HuH-7 (cell line): ENCODE data around the gene MUS81.
"Not testable (repeated sequence)": the region's sequence is repeated elsewhere in the genome, so short reads cannot be mapped to it uniquely, and the experiment has no call there.

Source experiments
- DNase-seq: peaks from one replicate; pipeline ENCODE4 v3.0.0; 2011; ENCODE audit warnings: low spot score

The MUS81 gene

DNA sequence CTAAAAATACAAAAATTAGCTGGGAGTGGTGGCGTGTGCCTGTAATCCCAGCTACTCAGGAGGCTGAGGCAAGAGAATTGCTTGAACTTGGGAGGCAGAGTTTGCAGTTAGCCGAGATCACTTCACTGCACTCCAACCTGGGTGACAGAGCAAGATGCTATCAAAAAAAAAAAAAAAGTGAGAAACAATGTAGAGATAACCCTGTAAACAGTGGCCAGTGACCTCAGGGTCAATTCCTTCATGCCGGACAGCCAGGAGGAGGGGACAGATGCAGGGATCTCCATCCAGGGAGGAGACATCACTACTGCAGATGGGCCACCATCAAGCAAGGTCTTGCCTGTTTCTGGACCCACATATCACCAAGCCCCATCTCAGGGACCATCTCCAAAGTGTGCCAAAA, 12.5 kb upstream of the MUS81 start:
- DNase-seq = no peak

DNA sequence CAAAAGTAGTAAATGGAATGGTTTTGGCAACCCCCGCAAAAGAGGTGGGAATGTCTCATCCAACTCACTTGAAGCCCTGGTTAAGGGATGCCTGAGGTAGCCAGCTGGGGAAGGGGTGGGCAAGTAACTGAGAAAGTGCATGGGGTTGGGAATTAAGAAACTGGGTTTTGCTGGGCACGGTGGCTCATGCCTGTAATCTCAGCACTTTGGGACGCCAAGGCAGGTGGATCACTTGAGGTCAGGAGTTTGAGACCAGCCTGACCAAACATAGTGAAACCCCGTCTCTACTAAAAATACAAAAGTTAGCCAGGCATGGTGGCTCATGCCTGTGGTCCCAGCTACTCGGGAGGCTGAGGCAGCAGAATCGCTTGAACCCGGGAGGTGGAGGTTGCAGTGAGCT, 11.5 kb upstream of the MUS81 start:
- DNase-seq = not testable (repeated sequence)

DNA sequence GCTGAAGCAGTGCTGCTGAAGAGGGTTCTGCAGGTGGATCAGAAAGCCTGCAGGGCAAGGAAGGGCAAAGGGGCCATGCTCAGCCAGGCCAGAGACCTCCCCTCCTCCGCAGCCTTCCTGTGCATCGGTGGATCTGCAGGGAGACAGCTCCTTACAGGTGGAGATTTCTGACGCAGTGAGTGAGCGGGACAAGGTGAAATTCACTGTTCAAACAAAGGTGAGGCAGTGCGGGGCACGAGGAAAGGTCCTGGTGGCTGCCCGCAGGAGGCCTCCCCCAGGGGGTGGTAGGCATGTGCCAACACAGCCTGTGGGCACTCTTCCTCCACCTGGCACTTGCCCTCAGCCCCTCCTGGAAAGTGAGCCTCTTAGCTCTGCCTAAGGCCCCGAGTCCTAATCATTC, 10.9 kb upstream of the MUS81 start:
- DNase-seq = no peak

DNA sequence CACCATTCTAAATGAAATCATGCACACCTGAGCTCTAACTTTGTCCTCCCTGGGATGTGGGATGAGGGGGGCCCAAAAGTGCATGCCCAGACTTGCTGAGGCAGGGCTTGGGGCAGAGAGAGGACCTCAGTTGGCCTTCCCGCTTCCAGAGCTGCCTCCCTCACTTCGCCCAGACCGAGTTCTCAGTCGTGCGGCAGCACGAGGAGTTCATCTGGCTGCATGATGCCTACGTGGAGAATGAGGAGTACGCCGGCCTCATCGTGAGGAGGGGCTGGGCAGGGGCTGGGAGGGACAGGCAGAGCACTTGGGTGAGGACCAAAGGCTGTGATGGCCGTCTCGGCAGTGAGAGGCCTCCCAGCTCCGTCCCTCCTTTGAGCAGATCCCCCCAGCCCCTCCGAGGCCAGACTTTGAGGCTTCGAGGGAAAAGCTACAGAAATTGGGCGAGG, 10.4 kb upstream of the MUS81 start:
- DNase-seq = no peak

DNA sequence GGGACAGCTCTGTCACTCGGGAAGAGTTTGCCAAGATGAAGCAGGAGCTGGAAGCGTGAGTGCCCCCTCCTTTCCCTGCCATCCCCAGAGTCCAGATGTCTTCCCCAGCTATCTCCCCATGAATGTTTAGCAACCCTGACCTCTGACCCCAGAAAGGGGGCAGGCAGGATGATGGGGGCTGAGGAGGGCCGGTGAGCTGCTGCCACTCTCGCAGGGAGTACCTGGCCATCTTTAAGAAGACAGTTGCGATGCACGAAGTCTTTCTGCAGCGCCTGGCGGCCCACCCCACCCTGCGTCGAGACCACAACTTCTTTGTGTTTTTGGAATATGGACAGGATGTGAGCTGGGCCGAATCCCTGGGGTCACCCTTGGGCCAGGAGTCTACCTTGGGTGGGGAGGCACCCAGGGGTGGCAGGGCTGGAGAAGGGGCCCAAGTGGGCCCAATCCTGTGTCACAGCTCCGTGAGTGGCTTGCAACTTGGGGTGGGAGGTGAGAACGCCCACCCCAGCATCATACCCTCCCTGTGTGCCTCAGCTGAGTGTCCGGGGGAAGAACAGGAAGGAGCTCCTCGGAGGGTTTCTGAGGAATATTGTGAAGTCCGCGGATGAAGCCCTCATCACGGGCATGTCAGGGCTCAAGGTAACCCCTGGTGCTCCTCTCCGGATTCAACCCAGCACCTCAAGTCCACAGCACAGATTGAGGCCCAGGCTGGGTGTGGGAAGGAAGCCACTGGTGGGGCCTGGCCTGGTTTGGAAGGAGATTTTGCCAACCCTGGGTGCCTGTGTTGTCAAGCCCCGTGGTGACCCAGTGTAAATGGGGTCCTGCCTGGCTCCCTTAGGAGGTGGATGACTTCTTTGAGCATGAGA, 9.8 kb upstream of the MUS81 start:
- DNase-seq = no peak

DNA sequence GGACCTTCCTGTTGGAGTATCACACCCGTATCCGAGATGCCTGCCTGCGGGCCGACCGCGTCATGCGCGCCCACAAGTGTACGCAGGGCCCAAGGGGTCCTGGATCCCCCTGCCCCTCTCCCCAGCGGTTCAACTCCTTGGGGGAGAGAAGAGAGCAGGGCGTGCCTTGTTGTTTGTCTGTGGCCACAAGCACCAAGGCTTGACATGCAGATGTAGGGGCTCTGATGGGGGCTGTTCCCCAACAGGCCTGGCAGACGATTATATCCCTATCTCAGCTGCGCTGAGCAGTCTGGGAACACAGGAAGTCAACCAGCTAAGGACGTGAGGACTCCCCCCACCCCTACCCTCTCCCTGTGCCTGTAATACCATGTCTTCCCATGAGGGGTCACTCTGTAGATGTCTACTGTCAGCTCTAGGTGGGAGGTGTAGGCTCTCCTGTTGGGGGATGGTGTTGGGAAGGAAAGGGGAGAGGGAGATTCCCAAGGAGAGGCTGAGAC, 9.1 kb upstream of the MUS81 start:
- DNase-seq = no peak

DNA sequence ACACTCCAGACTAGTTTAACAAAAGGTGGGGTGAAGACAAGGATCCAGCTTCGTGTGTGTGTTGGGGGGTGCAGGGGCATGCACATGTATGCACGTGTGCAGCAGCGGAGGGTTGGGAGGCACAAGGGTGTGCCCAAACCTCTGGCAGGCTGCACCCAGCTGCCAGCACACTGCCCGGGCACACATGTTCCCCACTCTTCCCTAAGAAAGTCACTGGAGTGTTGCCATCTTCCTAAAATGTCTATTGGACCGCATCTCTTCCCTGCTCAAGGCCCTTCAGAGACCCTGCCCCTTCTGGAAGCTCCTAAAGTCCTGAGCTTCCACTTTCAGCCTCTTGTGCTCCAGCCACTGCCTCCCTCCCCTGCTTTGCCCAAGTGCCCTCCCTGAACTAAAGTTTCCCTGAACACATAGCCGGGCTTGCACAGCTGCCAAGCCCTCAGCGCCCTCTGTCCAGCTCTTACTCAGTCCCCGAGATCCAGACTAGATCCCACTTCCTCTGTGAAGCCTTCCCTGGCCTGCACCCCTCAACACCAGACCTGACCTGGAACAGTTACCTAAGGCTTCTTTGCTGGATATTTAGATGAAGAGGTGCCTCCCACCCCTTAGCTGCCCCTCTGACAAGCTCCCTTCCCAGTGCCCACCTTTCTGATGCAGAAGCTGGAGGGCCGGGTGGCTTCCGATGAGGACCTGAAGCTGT, 8.3 kb upstream of the MUS81 start:
- DNase-seq = no peak

DNA sequence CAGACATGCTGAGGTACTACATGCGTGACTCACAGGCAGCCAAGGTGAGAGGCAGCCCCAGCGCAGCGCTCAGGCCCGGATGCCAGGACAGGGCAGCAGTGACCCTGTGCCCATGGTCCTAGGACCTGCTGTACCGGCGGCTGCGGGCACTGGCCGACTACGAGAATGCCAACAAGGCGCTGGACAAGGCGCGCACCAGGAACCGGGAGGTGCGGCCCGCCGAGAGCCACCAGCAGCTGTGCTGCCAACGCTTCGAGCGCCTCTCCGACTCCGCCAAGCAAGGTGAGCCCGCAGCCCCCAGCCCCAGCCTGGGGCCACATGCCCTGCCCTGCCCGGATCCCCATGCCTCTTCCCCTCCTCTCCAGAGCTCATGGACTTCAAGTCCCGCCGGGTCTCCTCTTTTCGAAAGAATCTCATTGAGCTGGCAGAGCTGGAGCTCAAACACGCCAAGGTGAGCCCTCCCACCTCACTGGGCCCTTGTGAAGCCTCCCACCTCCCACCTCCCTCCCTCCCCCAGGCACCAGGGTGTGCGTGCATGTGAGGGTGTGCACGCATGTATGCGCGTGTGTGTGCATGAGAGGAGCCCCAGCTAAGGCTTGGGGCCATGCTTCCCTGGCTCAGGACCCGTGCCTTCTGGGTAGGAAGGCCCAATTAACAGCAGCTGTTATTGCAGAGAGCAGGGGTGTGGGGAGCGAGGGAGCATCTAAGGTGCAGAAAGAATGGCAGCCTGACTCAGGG, 7.6 kb upstream of the MUS81 start:
- DNase-seq = no peak

DNA sequence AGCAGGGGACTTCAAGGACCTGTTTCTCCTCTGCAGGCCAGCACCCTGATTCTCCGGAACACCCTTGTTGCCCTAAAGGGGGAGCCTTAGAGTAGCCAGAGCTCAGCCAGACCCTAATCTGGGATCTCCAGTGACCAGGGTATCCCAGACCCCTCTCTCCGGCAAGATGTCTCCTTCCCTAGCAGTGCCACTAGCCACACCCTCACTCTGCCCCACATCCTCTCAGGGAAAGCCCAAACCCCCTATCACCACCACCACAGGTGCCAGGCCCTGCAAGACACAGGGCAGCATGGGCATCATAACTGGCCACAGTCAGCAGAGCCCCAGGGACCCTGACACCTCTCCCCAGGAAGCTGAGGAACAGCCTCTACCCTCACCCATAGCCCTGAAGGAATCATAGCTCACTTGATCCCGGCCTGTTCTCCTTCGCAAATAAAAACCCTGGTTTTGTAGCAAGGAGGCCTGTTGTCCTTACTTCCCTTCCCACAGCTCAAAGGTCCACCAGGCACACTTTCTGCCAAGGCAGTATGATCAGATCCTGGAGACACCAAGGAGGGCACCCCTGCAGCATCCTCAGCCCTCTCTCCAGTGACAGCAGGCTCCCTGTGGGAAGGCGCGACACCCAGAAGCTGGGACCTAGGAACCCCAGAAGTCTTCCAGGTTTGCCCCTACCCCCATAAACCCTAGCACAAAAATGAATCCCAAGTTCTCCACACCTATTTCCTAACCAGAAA, 6.8 kb upstream of the MUS81 start:
- no peak for DNase-seq

DNA sequence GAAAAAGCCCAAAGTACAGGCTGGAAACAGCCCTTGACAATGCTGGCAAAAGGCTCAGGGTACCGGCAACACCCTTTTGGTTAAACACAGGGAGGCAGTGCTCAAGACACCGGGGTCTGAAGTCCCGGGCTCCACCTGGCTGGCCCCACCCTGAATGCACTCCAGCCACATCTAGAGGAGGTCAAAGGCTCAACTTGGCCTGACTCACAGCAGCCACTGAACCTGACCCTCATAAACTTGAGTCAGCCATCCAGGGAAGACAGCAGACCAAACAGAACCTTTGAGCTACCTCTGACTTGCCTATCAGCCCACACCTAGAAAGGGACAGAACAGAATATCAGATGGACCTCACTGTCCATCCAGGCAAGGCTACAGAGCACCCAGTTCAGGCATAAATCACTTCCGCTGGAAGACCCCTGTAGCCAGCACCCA, 6.1 kb upstream of the MUS81 start:
- no peak for DNase-seq

DNA sequence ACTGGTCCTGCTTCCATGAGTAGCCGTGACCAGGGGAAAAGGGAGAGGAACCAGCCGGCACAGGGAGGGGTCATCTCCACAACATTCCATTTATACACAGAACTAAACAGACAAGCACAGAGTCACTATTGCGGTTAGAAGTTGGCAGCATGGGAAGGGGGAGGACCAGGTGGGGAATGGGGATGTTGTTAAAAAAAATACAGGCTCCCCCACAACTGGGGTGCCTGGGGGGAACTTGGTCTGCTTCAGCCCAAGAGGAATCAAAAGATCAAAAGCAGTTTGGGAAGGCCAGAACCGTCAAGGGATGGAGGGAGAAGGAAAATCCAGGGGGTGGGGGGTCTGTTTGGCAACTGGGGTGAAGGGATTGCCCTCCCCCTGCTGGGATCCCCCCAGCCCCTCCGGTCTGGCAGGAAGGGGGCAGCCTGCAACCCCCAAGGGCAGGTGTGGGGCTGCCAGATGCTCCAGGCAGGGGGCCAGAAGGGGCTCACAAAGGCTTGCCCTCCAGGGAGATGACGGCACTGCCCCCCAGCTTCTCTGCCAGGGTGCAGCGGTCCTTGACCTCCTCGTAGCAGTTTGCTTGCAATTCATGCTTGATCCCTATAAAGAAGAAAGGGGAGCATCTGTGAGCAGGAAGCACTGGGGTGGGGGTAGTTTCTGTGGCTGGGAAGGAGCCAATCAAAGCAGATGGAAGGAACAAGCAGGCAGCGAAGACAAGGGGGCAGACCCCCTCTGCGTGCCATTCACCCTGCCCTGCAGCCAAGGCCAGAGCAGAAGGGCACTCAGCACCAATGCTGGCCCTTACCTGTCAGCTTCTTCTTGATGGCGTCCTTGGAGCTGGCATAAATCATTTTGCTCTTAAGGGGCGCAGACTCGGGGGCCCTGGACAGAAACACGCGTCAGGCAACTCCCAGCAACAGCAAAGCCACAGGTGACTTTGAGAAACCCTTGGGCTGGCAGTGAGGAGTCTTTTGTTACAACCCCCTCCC, 5.1 kb upstream of the MUS81 start:
- no peak for DNase-seq

DNA sequence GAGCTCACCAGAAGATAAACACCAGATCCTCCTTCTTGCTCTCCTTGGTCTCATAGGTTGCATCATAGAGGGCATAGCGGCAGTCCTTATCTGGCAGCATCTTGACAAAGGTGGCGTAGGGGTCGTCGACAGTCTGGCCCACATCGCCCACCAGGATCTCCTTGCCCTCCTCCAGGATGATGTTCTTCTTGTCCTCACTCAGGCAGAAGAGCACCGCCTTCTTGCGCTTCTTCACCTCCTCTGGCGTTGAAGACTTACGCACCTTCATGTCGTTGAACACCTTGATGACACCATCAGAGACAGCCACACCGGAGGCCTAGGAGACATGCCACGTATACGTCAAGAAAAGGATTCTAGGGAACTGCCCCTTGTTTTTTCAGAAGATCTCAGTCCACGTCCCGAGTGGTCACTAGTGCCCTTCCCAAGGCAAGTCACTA, 4.3 kb upstream of the MUS81 start:
- no peak for DNase-seq

DNA sequence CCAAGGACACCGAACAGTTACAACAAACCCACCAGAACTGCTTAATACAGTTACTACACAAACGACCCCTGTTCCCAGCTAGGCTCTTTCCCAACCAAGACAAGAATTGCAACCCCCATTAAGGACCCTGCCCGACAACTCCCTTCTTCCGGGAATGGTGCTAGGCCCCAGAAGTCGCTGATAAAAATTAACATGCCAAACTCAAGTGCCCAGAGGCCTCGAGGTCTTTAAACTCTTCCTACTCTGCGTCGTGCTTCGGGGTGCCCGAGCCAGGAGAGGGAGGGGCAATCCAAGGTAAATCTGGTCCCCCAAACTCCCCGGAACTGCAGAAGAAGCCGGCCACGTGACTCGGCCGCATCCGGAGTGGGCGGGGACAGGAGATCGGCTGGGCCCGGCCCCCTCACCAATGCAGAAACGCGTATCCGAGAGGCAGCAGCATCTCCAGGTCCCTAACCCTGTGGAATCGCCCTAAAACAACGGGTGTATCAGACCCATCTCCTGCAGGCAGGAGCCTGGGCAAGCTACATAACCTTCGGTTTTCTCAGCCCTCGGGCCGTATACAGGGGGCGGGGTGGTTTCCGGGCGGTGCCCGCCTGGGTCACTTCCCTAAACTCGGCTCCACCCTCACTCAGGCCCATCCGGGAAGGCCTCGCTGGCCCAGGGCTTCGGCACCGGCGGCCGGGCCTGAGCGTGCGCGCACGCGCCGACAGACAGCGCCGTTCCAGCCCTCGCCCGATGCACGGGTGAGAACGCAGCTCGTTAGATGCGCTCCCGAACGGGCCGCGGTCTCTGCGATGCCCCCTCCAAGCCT, 3.3 kb upstream of the MUS81 start:
- no peak for DNase-seq

DNA sequence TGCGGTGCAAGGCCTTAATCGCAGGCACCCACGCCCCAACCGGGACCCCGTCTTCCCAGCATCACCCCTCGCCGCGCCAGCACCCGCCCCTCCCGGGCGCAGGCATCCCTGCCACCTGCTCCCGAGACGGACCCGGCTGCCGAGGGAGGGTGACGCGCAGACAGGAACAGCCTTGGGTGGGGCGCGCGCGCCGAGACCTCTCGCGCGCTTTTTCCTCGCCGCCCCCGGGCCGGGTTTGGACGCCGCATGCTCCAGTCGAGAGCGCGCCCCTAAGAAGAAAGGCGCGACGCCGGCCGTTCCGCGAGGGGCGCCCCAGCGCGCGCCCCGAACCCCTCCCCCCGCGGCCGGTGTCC, 2.8 kb upstream of the MUS81 start:
- DNase-seq = no peak

DNA sequence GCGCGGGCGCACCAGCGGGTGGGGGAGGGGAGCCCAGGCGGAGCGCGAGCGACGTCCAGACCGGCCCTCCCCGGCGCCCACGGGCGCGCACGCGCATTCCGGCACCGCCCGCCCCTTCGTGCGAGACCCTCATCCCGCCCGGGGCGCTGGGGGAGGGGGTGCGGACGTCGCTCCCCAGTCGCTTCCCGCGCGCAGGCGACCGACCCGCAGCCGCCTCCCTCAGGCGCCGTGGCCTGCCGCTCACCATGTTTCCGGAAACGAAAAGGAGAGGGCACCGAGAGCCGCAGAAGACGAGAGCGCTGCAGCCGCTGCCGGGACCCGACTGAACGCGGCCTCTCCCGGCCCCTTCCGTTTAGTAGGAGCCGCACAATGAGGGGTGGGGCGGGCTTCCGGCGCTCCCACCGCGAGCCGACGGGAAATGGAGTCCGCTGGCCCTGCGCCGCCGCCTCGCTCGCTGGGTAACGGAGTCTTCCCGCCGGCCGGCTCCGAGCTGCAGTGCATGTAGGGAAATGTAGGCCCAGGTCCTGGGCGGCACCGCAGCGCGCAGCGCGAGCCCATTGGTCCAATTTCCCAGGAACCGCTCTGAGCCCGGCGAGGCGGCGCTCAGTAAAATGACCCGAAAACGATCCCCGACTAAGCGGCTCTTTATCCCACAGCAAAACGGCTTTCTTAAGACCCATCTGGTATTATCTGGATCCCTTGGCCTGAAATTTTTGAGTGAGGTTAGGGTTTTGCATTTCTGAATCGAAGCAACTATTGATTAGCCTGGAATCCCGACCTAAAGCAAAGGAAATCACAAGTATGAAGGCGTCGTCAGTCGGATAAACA, 2.2 kb upstream of the MUS81 start, which contains the start of gene CFL1:
Gene CFL1 (minus strand): TSS at position 328 of the 828 bp plus-strand sequence. CDS start 81 bp downstream, at position 247.
- DNase-seq = peak; percentile 82

DNA sequence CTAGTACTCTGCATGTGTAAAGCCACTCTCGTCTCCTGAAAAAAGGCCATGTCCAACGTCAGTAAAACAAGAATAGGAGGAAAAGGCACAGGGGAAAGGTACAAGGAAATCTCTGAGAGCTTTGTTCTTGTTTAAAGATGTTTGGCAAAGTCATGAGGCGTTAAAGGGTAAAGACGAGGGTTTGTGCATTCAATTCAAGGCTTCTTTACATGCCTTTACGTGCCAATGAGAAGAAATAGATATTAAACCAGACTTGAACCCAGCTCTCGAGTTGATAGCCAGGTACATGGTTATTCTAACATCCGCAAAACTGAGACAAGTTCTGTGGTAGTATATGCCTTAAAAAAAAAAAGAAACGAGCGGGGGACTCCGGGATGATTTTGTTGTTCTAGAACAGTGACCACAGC, 1.5 kb upstream of the MUS81 start:
- DNase-seq = no peak

DNA sequence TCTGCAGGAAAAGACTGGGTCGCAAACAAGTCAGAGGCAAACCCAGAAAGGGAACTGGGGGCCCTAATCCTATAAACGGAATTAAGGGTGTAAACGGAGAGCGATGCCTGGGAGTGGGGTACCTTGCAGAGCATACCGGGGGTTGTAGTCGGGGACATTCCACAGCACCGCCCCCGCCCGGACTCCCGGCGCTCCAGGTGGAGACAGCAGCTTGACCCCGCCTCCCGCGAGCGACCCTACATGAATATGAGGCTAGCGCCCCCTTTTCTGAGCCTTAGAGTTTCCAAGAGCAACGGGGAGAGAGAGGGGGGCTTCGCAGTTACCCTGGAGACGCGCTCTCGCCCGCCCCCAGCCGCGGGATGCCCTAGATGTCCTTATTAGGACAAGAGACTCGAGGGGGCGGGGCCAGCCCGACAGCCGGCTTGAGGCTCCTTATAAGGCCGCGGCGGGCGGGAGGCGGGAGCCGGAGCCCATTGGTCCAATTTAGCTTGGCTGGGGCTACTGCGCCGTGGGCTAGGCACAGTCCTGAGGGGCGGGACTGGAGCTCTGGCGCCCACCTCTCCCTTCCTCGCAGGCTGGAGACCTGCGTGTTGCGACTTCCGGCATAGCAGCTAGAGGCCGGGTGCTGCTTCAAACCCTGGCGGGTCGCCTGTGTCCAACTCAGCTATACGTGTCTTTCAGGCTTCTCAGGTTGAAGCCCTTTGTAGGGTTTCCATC, 980 bp upstream of the MUS81 start:
- DNase-seq = peak; percentile 93

DNA sequence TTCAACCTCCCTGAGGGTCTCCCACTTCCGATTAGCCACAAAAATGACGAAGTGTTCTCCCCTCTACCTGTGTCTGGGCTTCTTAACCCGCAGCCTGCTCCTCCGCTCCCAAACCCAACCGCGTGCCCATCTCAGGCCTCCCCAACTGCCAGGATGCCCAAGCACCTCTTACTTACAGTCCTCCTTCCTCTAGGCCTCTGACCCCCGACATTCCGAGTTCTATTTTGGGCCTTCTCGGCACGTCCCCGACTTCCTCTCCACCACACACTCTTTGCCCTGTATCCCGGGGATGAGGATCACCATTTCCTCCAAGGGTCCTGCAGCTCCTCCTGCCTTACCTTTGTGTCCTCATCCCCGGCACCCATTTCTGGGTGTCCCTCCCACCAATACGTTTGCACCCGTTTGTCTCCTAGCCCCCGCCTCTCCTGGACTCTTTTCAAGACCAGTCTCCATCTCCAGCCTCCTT, 388 bp upstream of the MUS81 start:
- no peak for DNase-seq
